Fibroblast of the aortic adventitia (primary cell): Measurements from ENCODE around the gene CCDC80. TPM values are rescaled to one million over a fixed set of nuclear protein-coding genes. Genes with fewer than 3 reads are reported as not detected.

Source experiments
- DNase-seq: peaks from one replicate; pipeline ENCODE4 v3.0.0-alpha.2; 2010; ENCODE audit warnings: low read depth
- H3K4me3 ChIP-seq: 2 replicates; pipeline ENCODE4 v1.5.1; 2011; ENCODE audit warnings: low read depth, mild to moderate bottlenecking, control low read depth, low read length, moderate library complexity
- total RNA-seq: library from RNA; depleted of rRNA; stranded (reverse); fragments of >200 nt; gene quantifications from 2 replicates; pipeline ENCODE4 v1.2.3, GENCODE V29; 2012; ENCODE audit warnings: low replicate concordance
- TF ChIP-seq, protein P1 (sequence below): IDR thresholded peaks from 2 replicates; pipeline ENCODE4 v1.5.1; 2011; ENCODE audit warnings: mild to moderate bottlenecking, low read length, control low read depth, inconsistent platforms; ENCODE audit not compliant: insufficient read depth

CCDC80 gene
- total RNA-seq, 1 donor: 614 TPM

DNA sequence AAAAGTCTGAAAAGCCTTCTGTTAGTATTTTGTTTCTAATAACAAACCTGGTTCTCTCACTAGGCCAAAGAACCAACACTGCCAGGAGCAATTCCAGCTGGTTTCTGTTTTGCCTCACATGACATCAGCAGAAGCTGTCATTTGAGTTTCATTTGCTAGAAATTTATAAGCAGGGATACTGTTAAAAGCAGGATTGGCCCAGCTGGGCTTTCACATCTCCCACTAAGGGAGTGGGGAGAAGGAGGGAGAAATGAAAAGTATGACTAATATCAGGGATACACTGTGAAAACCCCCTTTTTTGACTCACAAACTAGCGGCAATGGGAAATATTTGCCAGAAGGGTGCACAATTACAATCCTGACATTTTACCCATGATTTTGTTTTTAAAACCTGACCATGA lies 5.3 kb downstream of the CCDC80 start:
- TF ChIP-seq, protein P1, sequence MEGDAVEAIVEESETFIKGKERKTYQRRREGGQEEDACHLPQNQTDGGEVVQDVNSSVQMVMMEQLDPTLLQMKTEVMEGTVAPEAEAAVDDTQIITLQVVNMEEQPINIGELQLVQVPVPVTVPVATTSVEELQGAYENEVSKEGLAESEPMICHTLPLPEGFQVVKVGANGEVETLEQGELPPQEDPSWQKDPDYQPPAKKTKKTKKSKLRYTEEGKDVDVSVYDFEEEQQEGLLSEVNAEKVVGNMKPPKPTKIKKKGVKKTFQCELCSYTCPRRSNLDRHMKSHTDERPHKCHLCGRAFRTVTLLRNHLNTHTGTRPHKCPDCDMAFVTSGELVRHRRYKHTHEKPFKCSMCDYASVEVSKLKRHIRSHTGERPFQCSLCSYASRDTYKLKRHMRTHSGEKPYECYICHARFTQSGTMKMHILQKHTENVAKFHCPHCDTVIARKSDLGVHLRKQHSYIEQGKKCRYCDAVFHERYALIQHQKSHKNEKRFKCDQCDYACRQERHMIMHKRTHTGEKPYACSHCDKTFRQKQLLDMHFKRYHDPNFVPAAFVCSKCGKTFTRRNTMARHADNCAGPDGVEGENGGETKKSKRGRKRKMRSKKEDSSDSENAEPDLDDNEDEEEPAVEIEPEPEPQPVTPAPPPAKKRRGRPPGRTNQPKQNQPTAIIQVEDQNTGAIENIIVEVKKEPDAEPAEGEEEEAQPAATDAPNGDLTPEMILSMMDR: peak; percentile 8
- DNase-seq: peak; percentile 90
- H3K4me3 ChIP-seq: peak overlapping the region; percentile 99

DNA sequence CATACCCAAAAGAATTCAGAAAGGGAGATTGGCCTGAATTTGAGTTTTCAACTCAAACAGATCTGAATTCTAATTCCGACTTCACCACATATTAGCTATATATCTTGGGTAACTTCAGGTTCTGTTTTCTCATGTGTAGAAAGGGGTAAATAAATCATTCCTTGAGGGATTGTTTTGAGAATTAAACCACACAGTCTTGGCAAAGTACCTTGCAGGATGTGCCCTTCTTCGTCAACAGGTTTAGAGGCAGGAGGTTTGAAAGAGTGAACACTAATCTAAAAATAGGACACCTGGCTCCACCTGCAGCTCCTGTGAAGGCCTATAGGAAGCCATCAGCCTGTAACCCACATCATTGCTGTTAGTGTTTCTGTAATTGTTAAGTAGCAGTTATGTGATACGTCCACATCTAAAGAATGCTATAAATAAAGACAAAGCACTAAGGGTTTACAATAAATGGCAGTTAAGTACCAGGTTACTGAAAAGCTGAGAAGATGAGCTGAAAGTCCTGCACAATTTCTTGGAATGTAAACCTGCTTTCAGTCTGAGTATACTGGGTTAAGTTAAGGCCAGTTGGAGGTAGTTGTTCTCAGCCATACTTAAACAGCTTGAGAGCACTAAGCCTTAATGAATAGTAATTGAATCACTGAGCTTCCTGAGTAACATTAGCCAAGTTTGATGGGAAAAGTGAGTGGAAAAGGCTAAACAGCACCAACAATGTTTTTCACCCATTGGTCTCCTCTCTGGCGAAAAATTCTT lies 6.0 kb downstream of the CCDC80 start:
- TF ChIP-seq, protein P1: no peak
- H3K4me3 ChIP-seq: peak overlapping the region; percentile 99
- peak; percentile 47 for DNase-seq

DNA sequence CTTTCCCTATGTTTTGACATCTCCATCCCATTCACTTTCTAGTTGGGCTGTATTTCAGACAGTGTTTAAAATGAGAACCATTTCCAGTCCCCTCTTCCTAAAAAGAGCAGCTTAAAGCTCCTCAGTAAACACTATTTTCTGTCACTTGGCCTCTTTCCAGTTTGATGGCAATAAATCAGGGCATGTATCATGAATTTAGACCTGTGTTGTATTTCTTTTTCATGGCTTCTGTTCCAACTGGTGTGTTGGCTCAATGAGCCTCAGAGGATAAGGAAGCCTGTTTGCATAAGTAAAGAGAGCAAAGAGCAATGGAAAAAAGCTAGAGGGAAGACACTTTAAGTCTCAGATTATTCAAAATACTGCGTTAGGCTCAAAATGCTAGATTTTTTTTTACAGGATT lies 7.2 kb downstream of the CCDC80 start:
- H3K4me3 ChIP-seq: peak overlapping the region; percentile 99
- peak; percentile 60 for DNase-seq

DNA sequence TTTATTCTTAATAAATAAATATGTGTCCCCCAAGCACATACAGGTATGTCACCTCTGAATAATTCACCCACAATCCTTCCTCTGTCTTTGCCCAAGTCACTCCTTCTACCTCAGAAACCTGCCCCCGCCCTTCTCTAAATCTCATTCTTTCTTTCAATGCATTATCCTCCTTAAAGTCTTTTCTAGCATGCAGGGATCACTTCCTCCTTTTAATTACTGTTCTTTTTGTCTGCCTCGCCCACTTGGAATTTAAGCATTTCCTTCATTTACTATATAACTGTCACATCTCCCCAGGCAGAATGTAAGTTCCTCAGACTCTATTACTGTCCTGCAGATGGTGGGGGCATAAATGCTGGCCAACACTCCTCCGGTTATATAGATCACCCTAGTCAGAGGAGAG lies 7.8 kb downstream of the CCDC80 start:
- peak overlapping the region; percentile 99 for H3K4me3 ChIP-seq
- TF ChIP-seq, protein P1: no peak
- DNase-seq: no peak

More for the DNA sequence above, 7.2 kb downstream of the CCDC80 start:
- TF ChIP-seq, protein P1: no peak

DNA sequence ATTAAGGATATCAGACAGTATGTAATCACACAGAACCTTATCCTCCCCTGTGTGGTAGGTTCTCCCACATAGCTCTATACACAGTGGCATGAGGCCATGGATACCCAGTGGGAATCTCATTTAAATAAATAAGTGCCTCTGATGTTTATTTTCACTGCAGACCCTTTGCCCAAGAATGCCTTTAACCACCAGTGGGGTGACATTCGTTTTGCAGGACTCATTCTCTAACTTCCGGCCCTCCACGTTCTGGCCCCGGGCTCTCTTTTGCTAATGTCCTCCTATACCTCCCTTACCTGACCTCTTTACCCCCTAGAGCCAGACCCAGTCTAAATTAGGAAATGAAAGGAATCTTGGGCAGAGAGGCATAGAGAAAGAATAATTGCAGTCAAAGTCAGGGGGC lies 8.3 kb downstream of the CCDC80 start:
- peak overlapping the region; percentile 99 for H3K4me3 ChIP-seq
- TF ChIP-seq, protein P1: no peak
- no peak for DNase-seq

DNA sequence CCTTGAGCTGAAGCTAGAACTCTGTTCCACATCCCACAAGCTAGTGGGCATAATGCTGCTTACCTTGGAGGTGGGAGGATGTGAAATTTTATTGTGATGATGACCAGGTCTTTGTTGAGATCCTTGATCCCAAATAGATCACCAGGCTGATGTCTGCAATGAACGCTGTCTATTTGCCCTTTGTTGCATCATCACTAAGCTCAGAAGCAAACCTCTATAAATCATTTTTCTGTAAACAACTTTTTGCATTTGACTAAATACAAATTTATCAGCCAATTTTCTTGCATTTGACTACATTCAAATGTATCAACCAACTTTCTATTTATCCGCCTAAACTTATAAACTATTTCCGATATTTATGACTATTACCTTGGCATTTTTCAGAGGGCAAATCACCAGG lies 9.7 kb downstream of the CCDC80 start:
- peak overlapping the region; percentile 99 for H3K4me3 ChIP-seq
- DNase-seq: no peak
- TF ChIP-seq, protein P1: no peak

DNA sequence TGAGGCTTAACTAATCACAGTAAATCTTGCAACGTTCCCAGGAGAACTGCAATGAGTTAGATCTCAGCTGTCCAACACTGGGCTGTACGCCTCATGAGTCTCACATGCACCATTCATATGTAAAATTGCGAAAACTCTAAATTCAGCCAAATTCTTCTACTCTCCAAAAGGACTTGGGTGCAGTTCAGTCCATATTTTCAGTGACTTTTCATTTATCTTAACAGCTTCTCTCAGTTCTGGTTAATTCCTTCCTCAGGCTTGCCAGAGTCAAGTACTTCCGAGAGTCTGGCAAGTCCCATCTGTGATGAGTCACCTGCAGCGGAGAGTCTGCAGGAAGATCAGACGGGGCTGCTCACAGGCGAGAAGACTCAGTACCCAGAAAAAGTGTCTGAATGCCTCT lies 11.5 kb downstream of the CCDC80 start:
- TF ChIP-seq, protein P1: no peak
- peak; percentile 99 for DNase-seq
- H3K4me3 ChIP-seq: peak overlapping the region; percentile 99
